HG02642 (cell line): ENCODE data around the gene ZNF160.
"Not testable (repeated sequence)": the region's sequence is repeated elsewhere in the genome, so short reads cannot be mapped to it uniquely, and the experiment has no call there.

Experiments
- ATAC-seq: cut with Tn5 transposase; IDR thresholded peaks from one replicate; pipeline ENCODE4 v1.9.1; 2021; ENCODE audit warnings: mild to moderate bottlenecking; ENCODE audit not compliant: unreplicated experiment, poor library complexity

Gene ZNF160

DNA sequence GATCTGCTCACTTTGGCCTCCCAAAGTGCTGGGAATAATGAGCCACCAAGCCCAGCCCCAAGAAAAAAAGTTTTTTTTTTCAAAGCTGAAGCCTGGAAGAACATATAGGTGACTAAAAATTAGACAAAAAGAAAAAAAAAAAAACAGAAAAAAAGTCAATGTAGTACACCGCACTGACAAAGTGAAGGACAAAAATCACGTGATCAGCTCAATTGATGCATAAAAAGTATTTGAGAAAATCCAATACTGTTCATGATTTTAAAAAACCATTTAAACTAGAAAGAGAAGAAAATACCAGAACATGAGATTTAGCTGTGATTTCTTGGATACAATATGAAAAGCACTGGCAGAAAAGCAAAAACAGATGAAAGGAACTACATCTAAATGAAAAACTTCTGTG is 69.2 kb downstream of the ZNF160 start:
- ATAC-seq: no peak

DNA sequence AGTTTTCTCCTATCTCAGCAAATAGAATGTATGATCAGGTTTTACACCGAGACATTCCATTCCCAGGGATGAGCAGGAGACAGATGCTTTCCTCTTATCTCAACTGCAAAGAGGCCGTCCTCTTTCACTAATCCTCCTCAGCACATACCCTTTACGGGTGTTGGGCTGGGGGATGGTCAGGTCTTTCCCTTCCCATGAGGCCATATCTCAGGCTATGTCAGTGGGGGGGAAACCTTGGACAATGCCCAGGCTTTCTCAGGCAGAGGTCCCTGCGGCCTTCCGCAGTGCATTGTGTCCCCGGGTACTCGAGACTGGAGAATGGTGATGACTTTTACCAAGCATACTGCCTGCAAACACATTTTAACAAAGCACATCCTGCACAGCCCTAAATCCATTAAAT is 74.9 kb downstream of the ZNF160 start:
- ATAC-seq: not testable (repeated sequence)

DNA sequence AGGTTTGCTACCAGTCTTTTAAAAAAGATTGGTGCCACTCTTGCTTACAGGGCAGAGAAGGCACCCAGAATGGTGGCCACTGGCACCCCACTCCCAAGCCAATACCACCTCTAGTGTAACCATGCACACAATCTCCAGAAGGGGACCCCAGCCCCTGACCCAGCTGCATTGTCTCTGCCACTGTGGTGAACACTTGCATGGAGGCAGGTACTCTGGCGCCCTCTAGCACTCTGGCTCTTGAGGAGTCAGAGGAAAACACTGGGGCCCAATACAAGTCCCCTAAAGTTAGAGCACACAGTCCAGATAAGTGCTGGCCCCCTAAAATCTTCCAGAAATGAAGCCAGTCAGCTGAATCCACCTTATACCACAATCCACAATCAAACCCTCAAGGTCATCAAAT is 83.5 kb downstream of the ZNF160 start:
- no peak for ATAC-seq
